Mammary epithelial cell (primary cell): Measurements from ENCODE around the gene SRRD.

Experiments
- CTCF ChIP-seq, 2 donors: IDR thresholded peaks in 1 of 2; conservative IDR thresholded peaks in 1 of 2; 2 replicates each; pipeline ENCODE4 v1.5.1; 2011 to 2012; ENCODE audit warnings: inconsistent platforms in 2 of 2, low read length in 2 of 2, mild to moderate bottlenecking in 2 of 2, control low read depth in 1 of 2, low read depth in 1 of 2; ENCODE audit not compliant: insufficient read depth in 1 of 2; ENCODE audit errors: extremely low read depth in 1 of 2
- EZH2 ChIP-seq: IDR thresholded peaks from 2 replicates; pipeline ENCODE4 v1.6.1; 2012; ENCODE audit warnings: low read length, inconsistent platforms, borderline replicate concordance

GRCh38 chr22:26463101-26463661 lies 20.5 kb upstream of the SRRD start:
- TF ChIP-seq CTCF (conservative IDR thresholded peaks at IDR 0.05 in 1 of 2, IDR thresholded peaks at IDR 0.05 in 1 of 2; ENCODE audit: extremely low read depth in 1 of 2, insufficient read depth in 1 of 2, low read depth in 1 of 2, low read length in 2 of 2) (no peak), EZH2 (no peak)
